Midbrain (tissue), 1 donor: ENCODE measurements around the gene TFG.
A peak's percentile ranks its signal among the peaks of the same experiment; 100 is the strongest.

Experiments used
- DNase-seq: peaks from one replicate; lab custom pipeline; 2025; lab: John Stamatoyannopoulos, UW

The TFG gene

GRCh38 chr3:100706365-100706764 is 2.9 kb upstream of the TFG start:
- no peak for DNase-seq

- DNase-seq: no peak
Observed at GRCh38 chr3:100708644-100708988, 678 bp upstream of the TFG start.

- DNase-seq: peak; percentile 40
Observed at GRCh38 chr3:100709842-100710260, 557 bp downstream of the TFG start.

GRCh38 chr3:100710261-100710968 is 1.1 kb downstream of the TFG start:
- DNase-seq: no peak

- DNase-seq: no peak
Observed at GRCh38 chr3:100715176-100715575, 5.9 kb downstream of the TFG start.

GRCh38 chr3:100717063-100717462 is 7.8 kb downstream of the TFG start:
- no peak for DNase-seq

- DNase-seq: no peak
Observed at GRCh38 chr3:100717637-100718487, 8.6 kb downstream of the TFG start.

- DNase-seq: no peak
Observed at GRCh38 chr3:100719136-100719535, 9.8 kb downstream of the TFG start.

- no peak for DNase-seq
Observed at GRCh38 chr3:100720426-100720825, 11.1 kb downstream of the TFG start.

- no peak for DNase-seq
Observed at GRCh38 chr3:100725935-100726513, 16.7 kb downstream of the TFG start.

- DNase-seq: no peak
Observed at GRCh38 chr3:100726706-100727105, 17.4 kb downstream of the TFG start.

- no peak for DNase-seq
Observed at GRCh38 chr3:100730524-100730923, 21.2 kb downstream of the TFG start.

GRCh38 chr3:100732435-100732834 is 23.1 kb downstream of the TFG start:
- DNase-seq: no peak

GRCh38 chr3:100737334-100737733 is 28.0 kb downstream of the TFG start:
- DNase-seq: peak; percentile 2

GRCh38 chr3:100740207-100740606 is 30.9 kb downstream of the TFG start:
- no peak for DNase-seq

GRCh38 chr3:100743535-100743934 is 34.2 kb downstream of the TFG start:
- no peak for DNase-seq

GRCh38 chr3:100744671-100745070 is 35.4 kb downstream of the TFG start:
- no peak for DNase-seq

- no peak for DNase-seq
Observed at GRCh38 chr3:100745617-100746016, 36.3 kb downstream of the TFG start.

- no peak for DNase-seq
Observed at GRCh38 chr3:100746092-100746491, 36.8 kb downstream of the TFG start.

GRCh38 chr3:100748220-100748619 is 38.9 kb downstream of the TFG start:
- DNase-seq: no peak

GRCh38 chr3:100748967-100749366 is 39.7 kb downstream of the TFG start:
- no peak for DNase-seq

- DNase-seq: no peak
Observed at GRCh38 chr3:100753846-100754245, 44.6 kb downstream of the TFG start.
